Measurements from ENCODE around the gene NUP37. TPM values are rescaled to one million over a fixed set of nuclear protein-coding genes. Genes with fewer than 3 reads are reported as not detected.
"Not testable (repeated sequence)": the region's sequence is repeated elsewhere in the genome, so short reads cannot be mapped to it uniquely, and the experiment has no call there.

The NUP37 gene
- total RNA-seq, 1 donor from 2014 or later, result 29.9 TPM

GRCh38 chr12:102080842-102081241 lies 39.1 kb downstream of the NUP37 start:
- ATAC-seq (ENCODE audit: low read depth) (no peak), DNase-seq (no peak)
- H3K9me3 Mint-ChIP-seq, result no peaks in the 10 kb centered on the region
- POLR2A ChIA-PET, result no interaction called here
- no peak for TF ChIP-seq CTCF (IDR thresholded peaks at IDR 0.05)
- intact Hi-C loops (cut with micrococcal nuclease), result no loop called here
- CTCF ChIA-PET, result no interaction called here
- H3K36me3 Mint-ChIP-seq (ENCODE audit: low read depth), result peaks cover 87% of the 10 kb centered on the region
- H3K4me3 Mint-ChIP-seq, result no peak overlapping the region
- H3K27me3 Mint-ChIP-seq, result no peaks in the 10 kb centered on the region
- H3K27ac Mint-ChIP-seq, result no peak overlapping the region
- H3K4me1 Mint-ChIP-seq, result no peaks in the 10 kb centered on the region

- peaks cover 35% of the 10 kb centered on the region for H3K36me3 Mint-ChIP-seq (ENCODE audit: low read depth)
- H3K4me3 Mint-ChIP-seq; H3K9me3 Mint-ChIP-seq; H3K27ac Mint-ChIP-seq; POLR2A ChIA-PET; intact Hi-C loops (cut with micrococcal nuclease); H3K27me3 Mint-ChIP-seq; ATAC-seq (ENCODE audit: low read depth); H3K4me1 Mint-ChIP-seq; DNase-seq: not testable (repeated sequence)
- CTCF ChIA-PET, result interaction anchor here (0.6 kb wide), 1 partner anchor 274 kb away, joined by 3 read pairs; no protein-coding TSS in a partner anchor
These were observed 47.8 kb downstream of the NUP37 start for GRCh38 chr12:102072092-102072491.

GRCh38 chr12:102069707-102070106 lies 50.2 kb downstream of the NUP37 start:
- ChIA-PET CTCF (interaction anchor here (0.6 kb wide), 1 partner anchor 229 kb away, joined by 6 read pairs; no protein-coding TSS in a partner anchor), POLR2A (interaction anchor here (1.0 kb wide), 1 partner anchor 8 kb away, joined by 3 read pairs; the partner anchor contains the start of gene WASHC3)
- no peak for TF ChIP-seq CTCF (IDR thresholded peaks at IDR 0.05)
- no peak overlapping the region for H3K27ac Mint-ChIP-seq
- no peak overlapping the region for H3K4me3 Mint-ChIP-seq
- no peaks in the 10 kb centered on the region for H3K4me1 Mint-ChIP-seq
- DNase-seq, result no peak
- no peaks in the 10 kb centered on the region for H3K9me3 Mint-ChIP-seq
- no peaks in the 10 kb centered on the region for H3K27me3 Mint-ChIP-seq
- peaks cover 13% of the 10 kb centered on the region for H3K36me3 Mint-ChIP-seq (ENCODE audit: low read depth)
- intact Hi-C loops (cut with micrococcal nuclease), result loop anchor here (10.0 kb wide), 1 partner anchor 295 kb away; no protein-coding TSS in a partner anchor
- no peak for ATAC-seq (ENCODE audit: low read depth)

- intact Hi-C loops (cut with micrococcal nuclease), result loop anchor here (10.0 kb wide), 1 partner anchor 293 kb away; no protein-coding TSS in a partner anchor
- Mint-ChIP-seq H3K9me3 (no peaks in the 10 kb centered on the region), H3K27ac (no peak overlapping the region), H3K36me3 (ENCODE audit: low read depth) (peaks cover 2% of the 10 kb centered on the region), H3K4me3 (no peak overlapping the region), H3K27me3 (no peaks in the 10 kb centered on the region), H3K4me1 (no peaks in the 10 kb centered on the region)
- CTCF ChIA-PET, result interaction anchor here (0.6 kb wide), 1 partner anchor 102 kb away, joined by 3 read pairs; no protein-coding TSS in a partner anchor
- POLR2A ChIA-PET, result no interaction called here
- TF ChIP-seq CTCF (IDR thresholded peaks at IDR 0.05), result no peak
- ATAC-seq (ENCODE audit: low read depth), result no peak
- no peak for DNase-seq
These were observed 52.2 kb downstream of the NUP37 start for GRCh38 chr12:102067574-102068258.

GRCh38 chr12:102064476-102064875 lies 55.4 kb downstream of the NUP37 start:
- Mint-ChIP-seq H3K9me3 (no peaks in the 10 kb centered on the region), H3K4me3 (no peak overlapping the region), H3K27me3 (no peaks in the 10 kb centered on the region), H3K4me1 (peaks cover 19% of the 10 kb centered on the region), H3K36me3 (ENCODE audit: low read depth) (peaks cover 17% of the 10 kb centered on the region), H3K27ac (no peak overlapping the region)
- no peak for TF ChIP-seq CTCF (IDR thresholded peaks at IDR 0.05)
- DNase-seq (no peak), ATAC-seq (ENCODE audit: low read depth) (no peak)
- ChIA-PET POLR2A (no interaction called here), CTCF (no interaction called here)
- intact Hi-C loops (cut with micrococcal nuclease), result loop anchor here (5.0 to 10.0 kb wide), 2 partner anchors 290 to 1778 kb away; partner anchors contain the start of gene NT5DC3

Measured in activated B cell treated with CpG ODN at 0.5 μM for 24 hours (primary cell).